GOT3 (cell line): Measurements from ENCODE around the gene LHX1.

Experiments
- DNase-seq: peaks from one replicate; lab custom pipeline; 2025; ENCODE audit warnings: mixed read lengths; lab: John Stamatoyannopoulos, UW

The LHX1 gene

DNA sequence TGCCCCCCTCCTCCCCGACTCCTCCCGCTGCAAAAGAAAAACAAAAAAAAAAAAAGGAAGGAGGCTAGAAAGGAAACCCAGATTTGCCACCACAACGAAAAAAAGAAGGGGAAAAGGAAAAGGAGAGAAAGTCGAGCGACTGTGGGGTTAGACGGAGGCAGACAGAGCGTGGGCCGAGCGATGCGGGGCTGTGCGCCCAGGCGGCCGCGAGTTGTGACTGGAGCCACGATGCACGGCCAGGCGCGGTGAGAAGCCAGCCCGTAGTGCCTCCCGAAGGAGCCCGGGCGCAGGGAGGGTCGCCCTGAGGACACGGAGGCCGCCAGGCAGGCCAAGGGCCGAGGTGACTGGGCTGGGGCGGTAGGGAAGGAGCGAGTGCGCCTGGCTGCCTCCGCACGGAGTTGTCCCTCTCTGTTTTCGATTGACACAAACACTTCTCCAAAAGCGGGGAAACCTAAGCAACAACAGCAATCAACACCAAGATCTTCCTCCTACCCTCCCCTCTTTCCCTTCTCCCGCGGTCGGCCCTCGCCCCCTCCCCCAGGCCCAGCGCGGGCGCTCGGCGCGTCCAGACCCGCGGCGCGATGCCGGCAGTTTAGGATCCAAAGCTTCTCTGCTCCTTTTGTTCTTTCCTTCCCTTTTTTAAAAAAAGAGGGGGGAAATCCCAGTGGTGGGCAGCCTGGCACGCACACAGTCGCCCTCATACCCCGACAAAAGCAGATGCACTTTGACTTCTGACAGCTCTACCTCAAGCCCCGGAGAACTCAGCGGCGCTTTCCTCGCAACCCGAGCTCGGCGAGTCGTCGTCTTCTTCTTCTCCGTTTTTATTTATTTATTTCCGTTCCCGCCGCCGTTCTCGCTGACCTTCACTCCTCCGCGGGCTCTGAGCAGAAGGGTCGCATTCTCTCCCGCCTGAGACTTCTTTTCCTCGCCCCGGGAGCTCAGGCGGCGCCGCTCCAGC is at the start of gene LHX1:
TSS of gene LHX1 (plus strand) at position 475 of the 958 bp plus-strand sequence. CDS start 723 bp downstream, outside the sequence.
- no peak for DNase-seq

DNA sequence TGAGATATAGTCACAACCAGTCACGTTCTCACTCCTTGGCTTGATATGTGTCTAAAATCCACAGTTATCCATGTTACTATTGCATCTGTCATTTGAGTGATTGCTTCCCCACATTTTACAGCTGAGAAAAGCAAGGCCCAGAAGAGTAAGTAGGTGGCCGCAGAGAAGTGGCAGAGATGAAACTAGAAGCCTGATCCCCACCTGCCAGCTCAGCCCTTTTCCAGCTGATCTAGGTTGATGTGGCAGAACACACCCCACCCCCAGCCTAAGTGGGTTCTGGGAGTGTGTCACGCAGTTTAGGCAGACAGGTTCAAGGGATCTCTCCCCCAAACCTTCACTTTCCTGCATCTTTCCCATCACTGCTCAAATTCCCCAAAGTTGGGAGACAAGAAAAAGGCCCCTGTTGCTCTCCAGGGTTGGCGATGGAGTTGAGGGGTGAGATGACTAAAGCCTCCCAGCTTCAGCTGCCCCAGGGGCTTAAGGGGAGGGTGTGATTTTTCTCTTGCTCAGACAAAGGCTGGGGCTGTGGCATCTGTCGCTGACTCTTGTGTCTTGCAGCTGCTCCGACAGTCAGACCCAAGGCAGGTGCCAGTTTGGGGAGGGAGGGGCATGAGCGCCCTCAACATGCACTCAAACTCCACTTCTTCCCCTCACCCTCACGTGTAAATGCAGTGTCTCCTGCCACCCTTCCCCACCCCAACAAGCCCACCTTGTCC is 48.9 kb upstream of the LHX1 start:
- no peak for DNase-seq

DNA sequence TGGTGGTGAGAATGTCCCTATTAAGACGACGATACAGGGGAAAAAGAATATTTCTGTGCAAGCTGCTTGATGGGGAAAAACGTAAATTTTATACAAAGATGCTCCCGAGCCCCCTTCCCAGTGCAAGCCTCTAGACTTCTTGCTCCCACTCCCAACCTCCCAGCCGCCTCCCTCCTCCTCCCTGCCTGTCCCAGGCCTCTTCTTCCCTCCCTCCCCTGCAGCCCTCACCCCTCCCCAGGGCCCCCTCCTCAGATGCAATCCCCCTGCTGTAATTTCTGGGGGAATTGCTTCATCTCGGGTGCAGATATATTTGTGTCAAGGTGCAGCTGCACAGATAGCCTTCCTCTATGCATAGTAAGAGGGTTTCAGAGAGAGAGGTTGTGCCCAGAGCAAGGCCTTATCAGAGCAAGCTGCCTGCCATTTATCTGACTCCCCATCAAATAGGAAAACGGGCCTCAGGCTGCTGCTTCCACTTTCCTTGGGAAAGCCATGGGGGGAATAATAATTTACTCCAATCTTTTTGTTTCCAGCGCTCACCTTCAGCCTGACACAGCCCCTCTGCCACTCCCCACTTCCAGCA is 47.4 kb upstream of the LHX1 start:
- no peak for DNase-seq

- no peak for DNase-seq
Measured at GRCh38 chr17:36890398-36891168, 46.7 kb upstream of the LHX1 start.

DNA sequence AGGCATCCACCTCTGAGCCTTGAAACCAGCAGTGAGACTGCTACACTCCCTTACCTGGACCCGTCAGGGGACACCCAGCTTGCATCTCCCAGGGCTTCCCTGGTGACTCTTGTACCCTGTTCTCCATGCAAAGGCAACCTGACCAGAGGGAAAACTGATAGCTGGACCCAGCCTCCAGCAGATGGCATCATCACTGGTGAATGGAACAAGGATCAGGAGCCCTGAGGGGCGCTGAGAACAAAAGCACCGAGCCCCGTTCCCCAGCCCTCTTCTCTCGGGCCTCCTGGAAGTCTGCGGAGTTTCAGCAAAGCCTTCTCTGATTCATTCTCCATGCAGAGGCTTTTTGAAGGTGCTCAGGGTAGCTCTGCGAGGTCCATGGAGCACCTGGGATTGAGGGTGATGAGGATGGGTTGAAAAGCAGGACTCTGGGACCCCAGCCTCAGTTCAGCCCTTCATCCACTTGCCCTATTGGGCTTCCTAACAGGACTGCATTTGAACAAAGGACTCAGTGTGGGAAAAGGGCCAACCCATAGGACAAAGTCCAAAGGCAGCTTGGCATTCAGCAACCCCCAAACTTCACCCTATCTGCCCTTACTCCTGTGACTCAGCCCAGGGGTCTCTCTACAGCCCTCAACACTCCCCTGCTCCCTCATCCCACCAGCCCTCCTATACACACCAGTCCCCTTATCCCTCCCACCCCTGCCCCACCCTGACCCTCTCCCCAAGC is 45.0 kb upstream of the LHX1 start:
- DNase-seq, result no peak

GRCh38 chr17:36894177-36894576 is 43.1 kb upstream of the LHX1 start:
- DNase-seq, result no peak

DNA sequence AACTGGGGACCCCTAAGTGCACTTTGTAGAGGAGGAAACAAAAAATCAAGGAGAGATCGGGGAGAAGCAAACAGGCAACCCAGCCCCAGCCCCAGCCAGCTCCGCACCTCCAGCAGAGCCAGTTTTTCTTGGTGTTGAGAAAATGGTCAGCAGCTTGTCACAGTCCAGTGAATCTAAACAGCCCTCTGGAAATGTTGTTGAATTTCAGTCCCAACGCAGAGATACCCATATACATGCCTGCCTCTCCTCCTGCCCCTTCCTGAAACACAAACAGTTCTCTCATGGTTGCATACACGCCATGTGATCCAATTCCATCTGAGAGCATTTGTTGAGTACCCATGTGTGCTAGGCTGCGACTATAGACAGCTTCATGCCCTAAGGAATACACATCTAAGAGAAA is 42.4 kb upstream of the LHX1 start:
- DNase-seq, result no peak

DNA sequence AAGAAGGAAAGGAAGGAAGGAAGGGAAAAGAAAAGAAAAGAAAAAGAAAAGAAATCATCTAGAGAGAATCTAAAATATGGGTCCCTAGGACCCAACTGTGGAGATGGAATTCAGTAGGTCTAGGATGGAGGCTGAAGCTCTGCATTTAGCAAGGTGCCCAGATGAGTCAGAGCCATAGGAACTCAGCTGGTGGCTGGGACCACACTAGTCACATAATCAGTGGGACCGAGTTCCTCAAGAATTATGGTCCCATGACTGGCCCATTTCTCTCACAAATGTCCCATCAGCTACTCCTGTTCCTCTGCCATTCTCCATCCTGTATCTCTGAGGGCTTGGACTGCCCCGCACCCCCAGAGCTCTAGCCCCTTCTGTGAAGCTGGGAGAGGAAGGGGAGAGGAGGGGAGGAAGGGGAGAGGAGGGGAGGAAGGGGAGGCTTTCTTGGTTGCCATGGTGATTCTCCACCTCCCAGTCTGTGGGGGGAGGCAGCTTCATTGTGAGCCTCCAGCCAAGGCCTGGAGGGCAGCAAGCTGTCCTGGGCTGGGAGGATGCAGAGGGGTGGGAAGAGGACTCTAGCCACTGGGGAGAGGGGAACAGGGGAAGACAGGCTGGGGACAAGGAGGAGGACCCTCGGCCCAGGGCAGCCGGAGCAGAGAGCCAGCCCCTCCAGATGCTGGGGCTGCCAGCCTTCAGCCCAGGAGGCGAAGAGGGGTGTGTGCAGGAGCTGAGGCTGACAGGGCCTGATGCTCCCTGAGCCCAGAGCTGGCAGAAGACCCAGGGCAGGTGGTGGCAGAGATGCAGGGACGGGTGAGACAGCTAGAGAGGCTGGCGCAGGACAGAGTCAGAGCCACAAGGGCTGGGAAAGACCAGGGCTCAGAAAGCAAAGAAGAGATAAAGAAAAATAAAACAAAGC is 37.8 kb upstream of the LHX1 start:
- DNase-seq, result no peak

- DNase-seq, result no peak
Measured at GRCh38 chr17:36900160-36900512, 37.1 kb upstream of the LHX1 start.

DNA sequence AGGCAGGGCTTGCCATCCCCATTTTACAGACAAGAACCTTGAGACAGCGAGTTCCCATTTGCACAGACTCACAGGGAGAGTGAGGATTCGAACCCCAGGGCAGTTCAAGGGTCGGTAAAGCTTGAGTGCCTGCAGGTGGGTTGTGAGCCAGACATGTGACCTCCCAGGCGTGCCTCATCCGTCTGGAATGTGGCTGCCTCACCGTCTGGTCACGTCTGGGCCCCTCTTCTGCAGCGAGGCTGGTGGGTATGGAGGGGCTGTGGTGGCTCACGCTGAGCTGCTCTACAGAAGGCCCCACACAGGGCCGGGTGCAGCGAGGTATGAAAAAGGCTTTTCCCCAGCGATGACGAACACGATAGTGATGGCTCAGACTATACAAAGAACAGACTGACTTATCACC is 35.8 kb upstream of the LHX1 start:
- DNase-seq, result no peak

- no peak for DNase-seq
Measured at GRCh38 chr17:36907407-36907806, 29.9 kb upstream of the LHX1 start.

- DNase-seq, result no peak
Measured at GRCh38 chr17:36910513-36910912, 26.8 kb upstream of the LHX1 start.

DNA sequence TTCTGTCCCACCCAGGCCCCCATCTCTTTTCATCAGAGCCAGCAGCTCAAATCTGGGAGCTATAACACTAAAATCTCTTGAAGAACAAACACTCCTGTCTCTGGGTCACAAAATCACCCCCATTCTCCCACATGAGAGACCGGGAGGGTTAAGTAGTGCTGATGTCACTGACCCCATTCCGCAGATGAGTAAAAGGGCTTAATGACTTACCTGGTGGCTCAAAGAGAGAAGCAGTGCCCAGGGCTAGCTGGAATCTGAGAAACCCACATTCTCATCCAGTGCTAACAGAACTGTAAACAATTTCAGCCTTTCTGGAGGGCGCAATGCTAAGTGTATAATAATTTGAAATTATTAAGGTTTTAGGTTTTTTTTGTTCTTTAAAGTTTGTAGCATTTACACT is 26.3 kb upstream of the LHX1 start:
- no peak for DNase-seq

DNA sequence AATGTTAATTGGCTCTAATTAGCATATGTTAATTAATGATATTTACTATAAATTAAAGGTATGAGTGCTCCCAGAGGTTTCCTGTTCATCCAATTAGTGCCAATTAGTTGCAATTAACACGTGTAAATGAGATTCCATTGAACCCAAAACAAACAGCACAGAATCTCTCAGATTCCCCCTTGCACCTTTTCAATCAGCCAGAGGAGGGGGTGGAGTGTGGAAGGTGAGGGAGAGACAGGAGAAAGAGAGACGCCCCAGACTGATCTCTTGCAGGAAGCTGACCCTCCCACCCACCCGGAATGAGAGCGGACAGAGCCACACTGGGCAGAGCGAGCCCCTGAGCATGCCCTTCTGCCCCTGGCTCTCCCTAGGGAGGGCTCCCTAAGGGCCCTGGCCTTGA is 24.1 kb upstream of the LHX1 start:
- DNase-seq, result no peak

GRCh38 chr17:36918211-36918691 is 19.0 kb upstream of the LHX1 start:
- DNase-seq, result no peak

GRCh38 chr17:36919407-36919968 is 17.8 kb upstream of the LHX1 start:
- DNase-seq, result no peak

- DNase-seq, result no peak
Measured at GRCh38 chr17:36920032-36921005, 17.0 kb upstream of the LHX1 start.

GRCh38 chr17:36921095-36921851 is 16.0 kb upstream of the LHX1 start:
- no peak for DNase-seq
